CD1c-positive myeloid dendritic cell (primary cell): ENCODE measurements around the gene GPR4.
"Not testable (repeated sequence)": the region's sequence is repeated elsewhere in the genome, so short reads cannot be mapped to it uniquely, and the experiment has no call there.

ENCODE experiments used
- DNase-seq: peaks from one replicate; pipeline ENCODE4 v3.0.0-alpha.2; 2016; ENCODE audit errors: extremely low spot score

Gene GPR4

DNA sequence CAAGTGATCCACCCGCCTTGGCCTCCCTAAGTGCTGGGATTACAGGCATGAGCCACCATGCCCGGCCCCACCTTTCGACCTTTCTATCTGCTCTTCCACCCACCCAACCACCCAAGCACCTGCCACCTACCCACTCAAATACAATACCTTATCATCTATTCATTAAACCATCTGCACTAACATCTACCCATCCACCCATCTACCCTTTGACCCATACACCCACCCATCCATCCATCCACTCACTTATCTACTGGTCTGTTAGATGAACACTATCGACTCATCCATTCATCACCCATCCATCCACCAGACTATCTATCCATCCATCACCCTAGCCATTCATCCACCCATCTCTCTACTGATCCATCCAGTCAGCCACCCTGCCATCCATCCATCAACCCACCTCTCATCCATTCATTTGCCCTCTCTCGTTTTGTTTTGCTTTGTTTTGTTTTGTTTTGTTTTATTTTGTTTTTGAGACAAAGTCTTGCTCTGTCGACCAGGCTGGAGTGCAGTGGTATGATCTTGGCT, 20.0 kb upstream of the GPR4 start:
- no peak for DNase-seq

- DNase-seq: no peak
Measured at GRCh38 chr19:45621389-45621788, 19.4 kb upstream of the GPR4 start.

- no peak for DNase-seq
Measured at GRCh38 chr19:45616704-45617017, 14.6 kb upstream of the GPR4 start.

DNA sequence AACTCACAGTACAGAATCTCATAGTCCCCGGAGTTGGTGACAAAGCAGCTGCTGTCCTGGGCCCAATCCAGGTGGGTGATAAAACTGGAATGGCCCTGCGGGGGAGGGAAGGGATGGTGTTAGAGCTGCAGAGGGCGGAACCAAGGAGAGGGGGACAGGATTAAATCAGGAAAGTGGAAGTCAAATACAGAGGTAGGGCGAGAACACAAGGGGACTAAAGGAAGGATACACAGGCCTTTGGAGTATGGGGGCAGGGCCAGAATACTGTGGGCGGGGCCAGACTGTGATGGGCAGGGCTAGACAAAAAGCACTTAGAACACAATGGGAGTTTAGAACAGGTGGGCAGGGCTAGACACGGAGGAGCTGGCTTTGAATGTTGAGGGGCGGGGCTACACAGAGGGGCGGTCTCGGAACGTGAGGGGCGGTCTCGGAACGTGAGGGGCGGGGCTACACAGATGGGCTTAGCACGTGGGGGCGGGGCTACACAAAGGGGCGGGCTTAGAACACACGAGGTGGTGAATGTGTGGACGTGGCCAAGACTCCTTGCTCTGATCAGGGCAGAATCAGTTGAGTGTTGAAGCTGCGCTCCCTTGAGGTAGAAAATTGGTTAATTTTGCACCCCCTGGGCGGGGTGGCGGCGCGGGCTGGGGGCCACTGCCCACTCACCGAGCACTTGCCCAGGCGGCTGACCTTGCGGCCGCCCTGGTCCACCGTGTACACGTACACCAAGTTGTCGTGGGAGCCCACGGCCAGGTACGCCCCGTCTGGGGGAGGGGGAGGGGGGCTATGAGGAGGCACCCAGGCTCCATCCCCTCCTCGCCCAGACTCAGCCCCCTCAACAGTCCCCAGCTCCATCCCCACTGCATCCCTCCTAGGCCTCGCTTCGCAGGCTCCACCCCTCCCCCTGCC, 14.0 kb upstream of the GPR4 start:
- peak; percentile 66 for DNase-seq

DNA sequence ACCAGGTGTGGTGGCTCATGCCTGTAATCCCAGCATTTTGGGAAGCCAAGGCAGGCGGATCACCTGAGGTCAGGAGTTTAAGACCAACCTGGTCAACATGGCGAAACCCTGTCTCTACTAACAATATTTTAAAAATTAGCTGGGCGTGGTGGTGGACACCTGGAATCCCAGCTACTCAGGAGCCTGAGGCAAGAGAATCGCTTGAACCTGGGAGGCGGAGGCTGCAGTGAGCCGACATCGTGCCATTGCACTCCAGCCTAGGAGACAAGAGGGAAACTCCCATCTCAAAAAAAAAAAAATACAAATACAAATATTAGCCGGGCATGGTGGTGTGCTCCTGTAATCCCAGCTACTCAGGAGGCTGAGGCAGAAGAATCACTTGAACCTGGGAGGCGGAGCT, 13.0 kb upstream of the GPR4 start:
- DNase-seq: not testable (repeated sequence)

GRCh38 chr19:45613926-45614725, 12.1 kb upstream of the GPR4 start:
- peak; percentile 88 for DNase-seq

- no peak for DNase-seq
Measured at GRCh38 chr19:45608948-45609347, 6.9 kb upstream of the GPR4 start.

- DNase-seq: peak; percentile 67
Measured at GRCh38 chr19:45607071-45608029, 5.3 kb upstream of the GPR4 start.

- no peak for DNase-seq
Measured at GRCh38 chr19:45601115-45601514, 897 bp downstream of the GPR4 start.

DNA sequence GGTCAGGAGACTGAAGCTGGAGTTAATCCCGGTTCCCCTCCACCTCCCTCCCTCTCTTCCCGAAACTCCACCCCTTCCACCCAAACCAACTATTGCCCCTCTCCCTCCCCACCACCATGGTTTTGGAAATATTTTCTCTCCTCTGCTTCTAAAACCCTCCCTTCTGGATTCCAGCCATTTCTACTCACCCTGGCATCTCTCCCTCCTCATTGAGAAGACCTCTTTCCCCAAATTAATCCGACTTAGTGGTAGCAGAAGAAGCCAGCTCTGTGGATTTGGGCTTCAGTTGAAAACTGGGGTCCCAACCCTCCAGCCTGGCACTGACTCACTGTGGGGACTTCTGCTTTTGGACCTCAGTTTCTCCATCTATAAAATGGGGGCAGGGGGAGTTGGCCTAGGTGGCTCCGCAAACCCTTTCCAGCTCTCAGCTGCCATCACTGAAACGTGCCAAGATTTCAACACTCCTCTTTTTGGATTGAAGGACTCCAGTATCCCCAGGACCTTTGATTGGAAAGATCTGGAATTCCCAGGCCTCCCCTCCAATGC, 1.6 kb downstream of the GPR4 start:
- DNase-seq: no peak

- no peak for DNase-seq
Measured at GRCh38 chr19:45599286-45599685, 2.7 kb downstream of the GPR4 start.

- DNase-seq: peak; percentile 35
Measured at GRCh38 chr19:45598267-45599001, 3.6 kb downstream of the GPR4 start.

DNA sequence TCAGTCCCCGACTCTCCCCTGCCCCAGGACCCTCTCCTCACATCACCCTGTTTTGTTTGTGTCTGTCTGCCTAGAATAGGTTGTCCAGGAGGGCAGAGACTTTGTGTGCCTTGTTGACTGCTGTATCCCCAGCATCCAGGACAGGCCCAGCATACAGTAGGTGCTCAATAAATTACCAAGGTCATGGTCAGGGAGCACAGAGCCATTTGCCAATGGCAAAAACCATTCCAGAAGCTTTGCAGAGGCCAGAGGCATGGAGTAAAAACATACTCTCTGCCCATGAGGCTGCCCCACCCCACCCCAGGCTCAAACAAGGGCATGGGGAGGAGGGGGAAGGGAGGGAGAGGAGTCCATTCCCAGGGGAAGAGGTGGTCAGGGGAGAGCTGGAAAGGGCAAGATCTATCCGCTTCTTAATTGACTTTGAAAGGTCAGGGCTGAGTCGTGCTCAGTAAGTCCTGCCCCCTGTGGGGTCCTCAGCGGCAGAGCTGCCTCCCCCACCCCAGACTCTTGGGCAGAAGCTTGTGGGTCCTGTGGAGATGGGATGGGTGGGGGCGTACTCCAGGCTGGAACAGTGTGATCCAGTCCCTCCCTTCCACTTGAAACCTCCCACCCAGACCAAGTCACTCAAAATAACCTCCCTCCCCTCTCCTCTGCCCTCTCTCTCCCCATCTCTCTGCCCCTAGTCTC, 4.4 kb downstream of the GPR4 start:
- no peak for DNase-seq

- DNase-seq: no peak
Measured at GRCh38 chr19:45595814-45596213, 6.2 kb downstream of the GPR4 start.

DNA sequence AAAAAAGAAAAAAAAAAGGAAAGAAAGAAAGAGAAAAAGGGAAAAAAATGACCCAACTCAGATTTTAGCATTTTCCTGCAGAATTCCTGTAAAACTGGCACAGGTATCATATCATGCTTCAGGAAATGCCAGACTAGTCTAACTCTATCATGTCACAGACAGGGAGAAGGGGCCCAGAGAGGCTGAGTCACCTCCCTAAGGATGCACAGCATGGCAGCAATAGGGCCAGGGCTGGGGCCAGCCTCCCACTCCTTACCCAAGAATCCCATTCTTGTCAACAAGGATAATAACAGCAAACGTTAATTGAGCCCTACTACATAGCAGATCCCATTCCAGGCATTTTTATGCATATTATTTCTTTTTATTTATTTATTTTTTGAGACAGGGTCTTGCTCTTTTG, 8.5 kb downstream of the GPR4 start:
- no peak for DNase-seq

DNA sequence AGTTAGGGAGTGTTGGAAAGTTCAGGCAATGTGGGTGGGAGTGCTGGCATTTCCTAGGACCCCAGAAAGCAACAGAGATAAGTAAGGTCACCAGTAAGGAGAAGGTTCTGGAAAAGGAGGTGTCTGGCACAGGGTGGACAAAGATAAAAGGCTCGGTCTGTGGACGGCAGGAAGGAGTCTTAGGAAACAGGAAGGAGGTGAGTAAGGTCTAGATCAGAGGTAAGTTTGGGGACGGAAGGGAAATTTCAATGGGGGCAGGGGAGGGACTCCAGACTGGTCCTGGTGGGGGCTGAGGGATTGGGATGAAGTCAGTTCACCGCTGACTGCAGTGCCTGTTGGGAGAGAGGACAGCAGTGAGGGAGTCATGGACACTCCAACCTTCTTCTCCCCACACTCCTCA, 9.6 kb downstream of the GPR4 start:
- no peak for DNase-seq

- DNase-seq: no peak
Measured at GRCh38 chr19:45591638-45592005, 10.4 kb downstream of the GPR4 start.

DNA sequence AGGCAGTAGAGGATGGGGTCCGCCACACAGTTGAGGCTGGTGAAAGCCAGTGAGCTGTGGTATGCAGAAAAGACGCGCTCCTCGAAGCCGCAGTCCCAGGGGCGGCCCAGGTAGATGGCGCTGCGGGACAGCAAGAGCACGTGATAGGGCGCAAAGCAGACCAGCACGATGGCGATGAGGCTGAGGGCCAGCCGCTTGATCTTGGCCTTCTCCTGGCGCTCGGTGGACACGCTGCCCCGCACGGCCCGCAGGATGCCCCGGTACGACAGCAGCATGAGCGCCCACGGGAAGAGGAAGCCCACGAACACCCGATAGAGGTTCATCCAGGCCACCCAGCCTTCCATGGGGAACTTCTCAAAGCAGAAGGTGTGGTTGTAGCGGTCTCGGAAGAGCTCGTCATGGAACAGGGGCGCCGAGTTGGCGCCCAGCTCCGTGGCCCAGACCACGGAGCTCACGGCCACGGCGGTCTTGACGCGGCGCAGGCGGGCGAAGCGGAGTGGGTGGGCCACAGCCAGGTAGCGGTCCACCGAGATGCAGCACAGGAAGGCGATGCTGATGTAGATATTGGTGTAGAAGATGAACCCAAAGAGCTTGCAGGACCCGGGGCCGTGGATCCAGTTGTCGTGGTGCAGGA, 10.9 kb downstream of the GPR4 start:
- no peak for DNase-seq

DNA sequence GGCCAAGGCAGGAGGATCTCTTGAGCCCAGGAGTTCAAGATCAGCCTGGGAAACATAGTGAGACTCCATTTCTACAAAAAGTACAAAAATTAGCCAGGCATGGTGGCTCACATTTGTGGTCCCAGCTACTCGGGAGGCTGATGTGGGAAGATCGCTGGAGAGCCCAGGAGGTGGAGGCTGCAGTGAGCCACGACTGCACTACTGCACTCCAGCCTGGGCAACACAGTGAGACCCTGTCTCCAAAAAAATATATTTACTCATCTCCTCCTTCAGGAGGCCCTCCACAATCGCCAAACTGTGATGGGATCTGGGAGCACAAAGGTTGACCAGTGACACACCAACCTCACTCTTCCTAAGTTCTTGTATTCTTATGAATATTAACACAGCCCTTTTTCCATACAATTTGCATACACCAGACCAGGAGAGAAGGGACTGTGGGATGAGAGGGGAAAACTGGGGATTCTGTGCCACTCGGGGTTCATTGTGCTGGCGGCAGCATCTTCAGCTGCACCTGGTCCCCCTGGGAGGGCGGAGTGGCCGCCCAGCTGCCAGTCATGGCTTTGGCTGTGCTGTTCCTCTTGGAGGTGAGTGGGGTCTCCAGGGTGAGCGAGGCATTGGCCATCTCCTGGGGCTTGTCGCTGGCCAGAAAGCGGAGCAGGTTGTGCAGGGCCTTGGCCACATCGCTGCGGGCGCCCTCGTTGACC, 11.6 kb downstream of the GPR4 start:
- DNase-seq: no peak
